ENCODE results near the gene ARL2.

Gene ARL2

GRCh38 chr11:65051398-65051858 lies 37.5 kb downstream of the ARL2 start:
- no peak for DNase-seq

- DNase-seq, result no peak
Observed at GRCh38 chr11:65053827-65054508, 40.0 kb downstream of the ARL2 start.

DNA sequence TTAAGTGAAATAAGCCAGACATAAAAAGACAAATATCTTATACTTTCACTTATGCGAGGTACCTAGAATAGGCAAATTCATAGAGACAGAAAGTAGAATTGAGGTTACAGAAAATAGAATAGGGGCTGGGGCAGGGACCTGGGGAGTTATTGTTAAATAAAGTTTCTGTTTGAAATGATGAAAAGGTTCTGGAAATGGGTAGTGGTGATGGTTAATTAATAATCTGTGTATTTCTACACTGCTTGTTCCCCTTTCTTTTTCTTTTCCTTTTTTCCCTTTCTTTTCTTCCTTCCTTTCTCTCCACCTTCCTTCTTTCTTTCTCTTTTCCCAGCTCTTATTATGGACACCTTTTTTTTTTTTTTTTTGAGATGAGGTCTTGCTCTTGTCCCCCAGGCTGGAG lies 41.6 kb downstream of the ARL2 start:
- no peak for DNase-seq

DNA sequence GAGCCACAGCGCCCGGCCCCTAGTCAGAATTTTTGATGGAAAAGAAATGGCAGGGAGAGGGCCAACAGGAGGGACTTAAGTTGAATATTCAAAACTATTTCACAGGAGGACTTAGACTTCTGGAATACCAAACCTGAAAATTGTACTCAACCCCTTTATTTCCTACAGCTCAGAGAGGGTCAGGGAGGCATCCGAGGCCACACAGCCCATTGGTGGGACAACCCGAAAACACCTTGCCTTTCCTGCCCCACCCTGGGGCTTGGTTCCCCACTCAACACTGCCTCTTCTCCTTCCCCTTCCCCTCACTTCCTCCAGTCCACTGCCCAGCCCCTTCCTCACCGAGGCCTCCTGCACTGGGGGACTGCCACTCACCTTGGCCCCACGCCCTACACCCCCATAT lies 43.0 kb downstream of the ARL2 start:
- no peak for DNase-seq

GRCh38 chr11:65057526-65057925 lies 43.6 kb downstream of the ARL2 start:
- no peak for DNase-seq

- DNase-seq, result no peak
Observed at GRCh38 chr11:65058012-65058411, 44.1 kb downstream of the ARL2 start.

GRCh38 chr11:65058419-65059054 lies 44.6 kb downstream of the ARL2 start, which contains the start of gene NAALADL1:
Gene NAALADL1 (minus strand): TSS chr11:65058553. CDS start chr11:65058521, 32 bp downstream.
- DNase-seq, result no peak

DNA sequence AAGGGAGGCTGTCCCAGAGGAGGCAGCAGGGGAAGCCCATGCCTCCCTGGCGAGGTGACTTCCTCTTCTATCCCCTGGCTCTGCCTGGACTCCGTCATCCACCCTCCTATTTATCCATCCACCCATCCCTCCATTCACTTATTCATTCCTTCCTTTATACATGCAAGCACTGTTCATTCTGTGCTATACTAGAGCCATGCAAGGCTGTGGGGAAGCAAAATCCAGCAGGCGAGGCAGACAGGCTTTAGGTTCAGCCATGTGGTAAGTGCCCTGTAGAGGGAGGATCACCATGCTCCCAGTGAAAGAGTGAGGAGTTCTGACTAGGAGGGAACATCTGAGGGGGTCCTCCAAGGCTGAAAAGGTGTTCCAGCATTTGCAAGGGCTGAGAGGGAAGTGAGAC lies 45.6 kb downstream of the ARL2 start:
- no peak for DNase-seq

DNA sequence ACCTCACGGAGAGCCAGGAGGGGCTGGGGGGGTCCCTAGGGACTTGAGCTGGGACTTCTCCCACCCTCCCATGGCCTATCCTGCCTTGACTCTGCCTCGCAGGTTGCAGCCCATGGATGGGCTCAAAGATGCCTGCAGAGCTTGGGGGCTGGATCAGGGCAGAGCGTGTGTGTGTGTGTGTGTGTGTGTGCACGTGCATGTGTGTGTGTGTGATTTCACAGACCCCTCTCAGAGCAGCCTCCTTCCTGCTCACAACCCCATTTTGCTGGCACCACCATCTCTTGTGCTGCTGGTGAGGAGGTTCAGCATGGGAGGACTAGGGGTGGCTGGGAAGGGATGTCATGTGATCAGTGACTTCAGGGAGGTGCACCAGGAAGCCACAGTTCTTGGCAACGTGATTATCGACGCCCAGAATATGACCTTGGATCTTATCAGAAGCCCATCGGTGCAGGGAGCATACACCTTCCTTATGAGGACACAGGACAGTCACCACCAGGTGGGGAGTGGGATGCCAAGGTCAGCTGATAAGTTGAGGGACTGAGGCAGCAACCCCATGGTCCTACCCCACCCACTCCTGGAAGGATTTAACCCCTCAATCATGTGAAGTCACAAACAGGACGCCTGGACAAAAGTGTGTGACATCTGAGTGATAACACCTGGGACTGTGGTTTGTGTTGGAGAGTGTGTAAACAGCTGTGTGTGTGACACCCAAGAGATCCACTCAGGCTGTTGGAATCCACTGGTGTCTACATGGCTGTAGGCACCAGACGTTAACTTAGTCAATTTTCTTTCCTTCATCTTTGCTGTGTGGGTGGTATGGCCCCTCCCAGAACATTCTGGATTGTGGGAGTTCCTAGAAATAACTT lies 46.2 kb downstream of the ARL2 start:
- DNase-seq, result no peak

- no peak for DNase-seq
Observed at GRCh38 chr11:65060913-65061408, 47.0 kb downstream of the ARL2 start.

GRCh38 chr11:65063532-65063931 lies 49.6 kb downstream of the ARL2 start:
- no peak for DNase-seq

- DNase-seq, result no peak
Observed at GRCh38 chr11:65064847-65065240, 50.9 kb downstream of the ARL2 start.

GRCh38 chr11:65065851-65066250 lies 51.9 kb downstream of the ARL2 start:
- no peak for DNase-seq

- DNase-seq, result no peak
Observed at GRCh38 chr11:65066315-65066714, 52.4 kb downstream of the ARL2 start.

GRCh38 chr11:65066805-65067291 lies 52.9 kb downstream of the ARL2 start:
- DNase-seq, result no peak

DNA sequence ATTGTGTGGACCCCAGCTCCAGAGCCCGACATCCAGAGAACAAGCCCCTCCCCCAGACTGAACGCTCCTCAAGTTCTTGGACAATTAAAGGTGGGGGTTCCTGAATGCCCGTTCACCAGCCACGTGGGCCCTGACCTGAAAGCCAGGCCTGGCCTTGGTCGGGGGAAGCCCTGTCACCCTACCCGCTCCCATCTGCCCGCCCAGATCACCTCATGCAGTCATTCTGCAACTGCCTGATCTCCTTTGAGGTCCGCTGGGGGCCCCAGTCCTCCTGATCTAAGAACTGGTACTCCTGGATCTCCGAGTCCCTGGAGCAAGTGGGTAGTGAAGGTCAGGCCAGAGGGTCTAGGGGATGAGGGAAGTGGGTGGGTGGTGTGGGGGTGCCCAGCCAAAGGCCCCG lies 53.5 kb downstream of the ARL2 start:
- DNase-seq, result no peak

GRCh38 chr11:65069217-65069616 lies 55.3 kb downstream of the ARL2 start:
- no peak for DNase-seq

Data from NCI-H748 treated with DMSO at 0.1 percent for 48 hours (cell line).